Fibroblast of mammary gland (primary cell): ENCODE results near the gene CC2D1A.

Experiments
- DNase-seq: peaks from one replicate; pipeline ENCODE4 v3.0.0-alpha.2; 2010; ENCODE audit warnings: low read depth
- H3K4me3 ChIP-seq: 2 replicates; pipeline ENCODE4 v1.5.1; 2011; ENCODE audit warnings: low read depth, mild to moderate bottlenecking, low read length, moderate library complexity; ENCODE audit not compliant: control insufficient read depth
- CTCF ChIP-seq: conservative IDR thresholded peaks from 2 replicates; pipeline ENCODE4 v1.5.1; 2011; ENCODE audit warnings: low read depth, low read length, inconsistent platforms; ENCODE audit not compliant: control insufficient read depth, insufficient read depth

Gene CC2D1A

GRCh38 chr19:13890136-13890535 is 15.9 kb upstream of the CC2D1A start:
- no peak for DNase-seq
- H3K4me3 ChIP-seq, result no peak overlapping the region
- no peak for TF ChIP-seq CTCF

GRCh38 chr19:13892870-13893269 is 13.1 kb upstream of the CC2D1A start:
- DNase-seq, result no peak
- TF ChIP-seq CTCF, result no peak
- no peak overlapping the region for H3K4me3 ChIP-seq

- H3K4me3 ChIP-seq, result no peak overlapping the region
- DNase-seq, result no peak
- TF ChIP-seq CTCF, result no peak
Measured at GRCh38 chr19:13894552-13894951, 11.4 kb upstream of the CC2D1A start.

GRCh38 chr19:13896227-13896626 is 9.8 kb upstream of the CC2D1A start:
- DNase-seq, result no peak
- TF ChIP-seq CTCF, result no peak
- H3K4me3 ChIP-seq, result no peak overlapping the region

GRCh38 chr19:13899393-13899792 is 6.6 kb upstream of the CC2D1A start:
- no peak for DNase-seq
- H3K4me3 ChIP-seq, result no peak overlapping the region
- TF ChIP-seq CTCF, result no peak

GRCh38 chr19:13899912-13900584 is 6.0 kb upstream of the CC2D1A start:
- DNase-seq, result peak; percentile 10
- no peak overlapping the region for H3K4me3 ChIP-seq
- TF ChIP-seq CTCF, result no peak
